OCI-M2 (cell line): Measurements from ENCODE around the gene FIGN.

Experiments used
- DNase-seq: peaks from one replicate; lab custom pipeline; 2025; ENCODE audit not compliant: unreplicated experiment; lab: John Stamatoyannopoulos, UW

Gene FIGN

GRCh38 chr2:163667064-163667887, 68.5 kb downstream of the FIGN start:
- DNase-seq: no peak

DNA sequence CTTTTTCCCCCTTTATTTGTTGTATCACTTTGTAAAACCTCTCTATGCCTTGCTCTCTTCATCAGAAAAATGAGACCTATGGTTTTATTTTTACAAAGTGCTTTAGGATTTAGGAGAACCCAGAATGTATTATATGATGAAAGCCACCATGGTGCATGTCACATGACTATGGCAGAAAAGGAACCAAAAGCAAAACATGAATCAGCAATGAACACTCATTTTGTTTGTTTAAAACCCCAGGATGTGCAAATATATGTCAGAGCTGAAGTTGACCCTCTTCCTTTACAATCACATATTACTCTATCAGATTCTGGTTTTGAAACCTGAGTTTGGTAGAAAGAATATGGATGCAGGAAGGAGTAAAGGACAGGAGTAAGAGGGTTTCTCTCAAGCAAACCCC, 70.0 kb downstream of the FIGN start:
- DNase-seq: no peak

- DNase-seq: no peak
Observed at GRCh38 chr2:163665051-163665450, 70.8 kb downstream of the FIGN start.

- DNase-seq: no peak
Observed at GRCh38 chr2:163664610-163665009, 71.2 kb downstream of the FIGN start.

DNA sequence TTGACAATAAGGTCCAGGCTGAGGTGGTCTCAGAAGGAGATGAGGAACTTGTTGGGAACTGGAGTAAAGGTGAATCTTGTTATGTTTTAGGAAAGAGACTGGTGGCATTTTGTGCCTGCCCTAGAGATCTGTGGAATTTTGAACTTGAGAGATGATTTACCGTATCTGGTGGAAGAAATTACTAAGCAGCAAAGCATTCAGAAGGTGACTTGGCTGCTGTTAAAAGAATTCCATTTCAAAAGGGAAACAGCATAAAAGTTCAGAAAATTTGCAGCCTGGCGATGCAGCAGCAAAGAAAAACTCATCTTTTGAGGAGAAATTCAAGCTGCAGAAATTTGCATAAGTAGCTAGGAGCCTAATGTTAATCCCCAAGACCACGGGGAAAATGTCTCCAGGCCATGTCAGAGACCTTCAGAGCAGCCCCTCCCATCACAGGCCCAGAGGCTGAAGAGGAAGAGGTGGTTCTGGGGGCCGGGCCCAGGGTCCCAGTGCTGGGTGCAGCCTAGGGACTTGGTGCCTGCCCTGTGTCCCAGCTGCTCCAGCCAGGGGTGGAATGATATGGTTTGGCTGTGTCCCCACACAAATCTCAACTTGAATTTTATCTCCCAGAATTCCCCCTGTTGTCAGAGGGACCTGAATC, 73.5 kb downstream of the FIGN start:
- no peak for DNase-seq

DNA sequence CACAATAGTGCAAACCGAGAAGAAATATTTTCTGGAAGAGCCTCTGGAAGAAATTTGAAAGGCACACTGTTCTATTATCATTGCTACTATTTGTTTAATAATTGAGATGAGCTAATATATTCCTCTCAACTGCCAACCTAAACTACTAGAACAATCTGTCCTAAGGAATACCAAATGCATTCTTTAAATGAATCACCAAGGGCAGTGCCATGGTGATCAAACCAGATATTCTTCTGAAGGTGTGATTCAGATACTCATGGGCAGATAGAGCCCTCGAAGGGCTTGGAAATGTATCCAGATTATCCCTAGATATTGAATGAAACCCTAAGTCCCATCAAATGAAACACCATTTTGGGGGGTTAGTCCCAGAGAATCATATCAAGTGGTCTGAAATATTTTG, 76.6 kb downstream of the FIGN start:
- DNase-seq: no peak

DNA sequence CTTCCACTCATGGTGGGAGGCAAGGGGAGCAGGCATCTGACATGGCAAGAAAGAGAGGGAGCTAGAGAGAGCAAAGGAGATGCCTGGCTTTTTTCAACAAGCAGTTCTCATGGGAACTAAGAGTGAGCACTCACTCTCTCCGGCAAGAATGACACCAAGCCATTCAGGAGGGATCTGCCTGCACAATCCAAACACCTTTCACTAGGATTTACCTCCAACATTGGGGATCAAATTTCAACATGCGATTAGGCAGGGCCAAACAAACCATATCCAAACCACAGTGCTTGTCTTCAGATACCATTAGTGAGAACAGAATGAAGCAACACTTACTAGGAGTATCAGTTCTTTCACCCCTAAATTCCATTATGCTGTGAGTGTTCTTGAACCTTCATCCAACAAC, 77.3 kb downstream of the FIGN start:
- no peak for DNase-seq

GRCh38 chr2:163657281-163657656, 78.5 kb downstream of the FIGN start:
- DNase-seq: no peak

DNA sequence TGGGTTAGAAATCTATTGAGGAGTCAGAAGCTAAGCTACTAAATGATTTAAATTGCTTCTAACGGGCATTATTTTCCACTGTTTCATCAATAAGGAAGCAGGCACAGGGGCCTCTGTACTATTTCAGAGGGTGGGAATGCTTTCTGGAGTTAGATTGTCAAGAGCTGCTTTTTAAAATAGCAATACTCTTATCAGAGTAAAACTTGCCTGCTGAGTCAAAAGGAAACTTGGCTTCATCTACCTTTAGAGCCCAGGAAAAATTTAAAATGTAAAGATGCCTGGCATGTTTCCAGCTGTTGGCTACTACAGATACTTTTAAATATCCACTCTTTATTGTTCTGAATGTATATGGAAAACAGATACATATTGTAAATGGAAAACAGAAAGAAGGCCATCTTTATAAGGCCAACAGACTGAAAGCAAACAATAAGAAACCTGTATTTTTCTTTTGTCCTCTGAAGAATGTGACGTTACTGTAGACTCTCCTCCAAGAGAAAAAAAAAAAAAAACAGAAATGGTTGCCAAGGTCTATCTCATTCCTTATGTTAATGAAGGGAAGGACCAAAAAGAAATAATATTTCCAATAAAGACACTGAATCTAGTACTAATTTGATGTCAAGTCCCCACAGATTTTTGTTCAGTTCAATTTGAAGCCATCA, 79.1 kb downstream of the FIGN start:
- no peak for DNase-seq

GRCh38 chr2:163655667-163656066, 80.1 kb downstream of the FIGN start:
- no peak for DNase-seq

GRCh38 chr2:163652751-163653150, 83.1 kb downstream of the FIGN start:
- DNase-seq: no peak

GRCh38 chr2:163649080-163649479, 86.7 kb downstream of the FIGN start:
- DNase-seq: no peak

DNA sequence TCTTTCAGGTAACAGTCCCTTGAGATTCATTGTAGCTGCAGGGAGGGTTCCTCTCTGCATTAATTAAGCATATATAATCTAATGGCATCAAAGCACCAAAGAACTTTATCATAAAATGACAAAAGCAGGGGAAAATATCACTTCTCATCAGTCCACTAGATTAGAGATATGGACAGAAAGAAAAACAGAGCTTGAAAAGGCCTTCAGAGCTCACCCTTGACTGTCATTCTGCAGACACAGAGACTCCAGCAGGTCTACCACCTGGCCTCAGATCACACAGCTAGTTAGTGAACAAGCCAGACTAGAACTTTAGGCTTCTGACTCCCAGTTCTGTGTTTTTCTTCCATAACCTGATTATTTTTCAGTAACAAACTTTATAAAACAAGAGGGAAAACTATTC, 88.5 kb downstream of the FIGN start:
- no peak for DNase-seq

GRCh38 chr2:163646687-163647086, 89.1 kb downstream of the FIGN start:
- no peak for DNase-seq

- no peak for DNase-seq
Observed at GRCh38 chr2:163644238-163644637, 91.6 kb downstream of the FIGN start.

- no peak for DNase-seq
Observed at GRCh38 chr2:163641986-163642385, 93.8 kb downstream of the FIGN start.

GRCh38 chr2:163640542-163641193, 95.1 kb downstream of the FIGN start:
- no peak for DNase-seq

- DNase-seq: no peak
Observed at GRCh38 chr2:163637871-163638270, 97.9 kb downstream of the FIGN start.

DNA sequence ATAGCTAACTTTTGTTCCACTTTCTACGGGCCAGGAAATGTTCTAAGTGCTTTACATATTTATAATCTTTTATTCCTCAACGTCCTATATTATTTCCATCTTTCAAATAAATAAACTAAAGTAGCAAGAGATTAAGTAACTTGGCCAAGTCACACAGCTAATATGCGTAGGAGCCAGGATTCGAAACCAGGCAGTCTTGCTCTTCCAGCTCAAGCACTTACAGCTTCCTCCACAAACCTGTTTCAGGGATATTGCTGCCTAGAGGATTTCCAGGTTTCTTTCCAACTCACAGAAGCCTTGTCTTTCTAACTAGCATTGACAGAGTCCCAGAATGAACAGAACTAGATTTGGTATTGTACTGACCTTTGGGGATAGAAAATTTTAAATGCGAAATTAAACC, 102.5 kb downstream of the FIGN start:
- no peak for DNase-seq

- no peak for DNase-seq
Observed at GRCh38 chr2:163630836-163631235, 105.0 kb downstream of the FIGN start.

DNA sequence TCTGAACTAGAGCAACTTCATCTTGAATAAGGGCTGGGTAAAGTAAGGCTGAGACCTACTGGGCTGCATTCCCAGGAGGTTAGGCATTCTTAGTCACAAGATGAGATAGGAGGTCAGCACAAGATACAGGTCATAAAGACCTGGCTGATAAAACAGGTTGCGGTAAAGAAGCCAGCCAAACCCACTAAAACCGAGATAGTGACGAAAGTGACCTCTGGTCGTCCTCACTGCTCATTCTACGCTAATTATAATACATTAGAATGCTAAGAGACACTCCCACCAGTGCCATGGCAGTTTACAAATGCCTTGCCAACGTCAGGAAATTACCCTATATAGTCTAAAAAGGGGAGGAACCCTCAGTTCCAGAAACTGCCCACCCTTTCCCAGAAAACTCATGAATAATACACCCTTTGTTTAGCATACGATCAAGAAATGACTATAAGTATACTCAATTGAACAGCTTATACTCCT, 109.1 kb downstream of the FIGN start:
- no peak for DNase-seq

DNA sequence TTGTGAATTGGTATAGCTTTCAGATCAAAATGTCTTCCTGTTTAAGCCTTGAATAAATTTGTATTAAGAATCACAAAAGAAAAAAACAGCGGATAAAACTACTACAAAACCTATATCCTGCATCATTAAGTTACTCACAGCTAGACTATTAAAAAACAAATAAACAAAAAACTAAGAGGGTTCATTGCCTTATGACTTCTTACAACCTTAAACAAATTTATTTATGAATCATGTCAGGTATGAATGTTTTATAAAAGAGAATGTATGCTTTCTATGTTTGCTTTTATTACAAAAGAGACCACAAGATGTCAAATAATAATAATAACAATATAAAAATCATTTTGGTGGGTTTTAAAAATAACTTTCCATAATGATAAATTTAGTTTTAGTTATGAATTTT, 109.6 kb downstream of the FIGN start:
- no peak for DNase-seq
